Measurements from ENCODE around the gene BNC2. TPM values are rescaled to one million over a fixed set of nuclear protein-coding genes. Genes with fewer than 3 reads are reported as not detected.

The BNC2 gene
- total RNA-seq, 2 experiments from 2014 or later, result not detected

GRCh38 chr9:16561121-16561520, 309.3 kb downstream of the BNC2 start:
- DNase-seq (no peak), ATAC-seq (ENCODE audit: poor library complexity) (no peak)
- Mint-ChIP-seq H3K27ac (no peak overlapping the region), H3K4me1 (ENCODE audit: low read depth) (no peaks in the 10 kb centered on the region), H3K9me3 (peaks cover 2% of the 10 kb centered on the region), H3K36me3 (ENCODE audit: low read depth) (no peaks in the 10 kb centered on the region), H3K27me3 (no peaks in the 10 kb centered on the region), H3K4me3 (no peak overlapping the region)
- no peaks in the 10 kb centered on the region for H3K27me3 ChIP-seq (ENCODE audit: control insufficient read depth in 1 of 2, insufficient read depth in 2 of 2, low read length in 2 of 2)
- H3K9me3 ChIP-seq (ENCODE audit: control insufficient read depth in 1 of 2, insufficient read depth in 1 of 2, low read length in 2 of 2), result peaks cover 0 to 12% of the 10 kb centered on the region in 2 experiments
- TF ChIP-seq, protein P1, sequence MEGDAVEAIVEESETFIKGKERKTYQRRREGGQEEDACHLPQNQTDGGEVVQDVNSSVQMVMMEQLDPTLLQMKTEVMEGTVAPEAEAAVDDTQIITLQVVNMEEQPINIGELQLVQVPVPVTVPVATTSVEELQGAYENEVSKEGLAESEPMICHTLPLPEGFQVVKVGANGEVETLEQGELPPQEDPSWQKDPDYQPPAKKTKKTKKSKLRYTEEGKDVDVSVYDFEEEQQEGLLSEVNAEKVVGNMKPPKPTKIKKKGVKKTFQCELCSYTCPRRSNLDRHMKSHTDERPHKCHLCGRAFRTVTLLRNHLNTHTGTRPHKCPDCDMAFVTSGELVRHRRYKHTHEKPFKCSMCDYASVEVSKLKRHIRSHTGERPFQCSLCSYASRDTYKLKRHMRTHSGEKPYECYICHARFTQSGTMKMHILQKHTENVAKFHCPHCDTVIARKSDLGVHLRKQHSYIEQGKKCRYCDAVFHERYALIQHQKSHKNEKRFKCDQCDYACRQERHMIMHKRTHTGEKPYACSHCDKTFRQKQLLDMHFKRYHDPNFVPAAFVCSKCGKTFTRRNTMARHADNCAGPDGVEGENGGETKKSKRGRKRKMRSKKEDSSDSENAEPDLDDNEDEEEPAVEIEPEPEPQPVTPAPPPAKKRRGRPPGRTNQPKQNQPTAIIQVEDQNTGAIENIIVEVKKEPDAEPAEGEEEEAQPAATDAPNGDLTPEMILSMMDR (IDR thresholded peaks at IDR 0.05), result no peak
- CTCF ChIA-PET, result no interaction called here
- H3K36me3 ChIP-seq (ENCODE audit: insufficient read depth, low read length), result no peaks in the 10 kb centered on the region
- H3K4me1 ChIP-seq (ENCODE audit: insufficient read depth, low read length), result no peaks in the 10 kb centered on the region
- no peak overlapping the region for H3K4me3 ChIP-seq (ENCODE audit: low read length)
- intact Hi-C loops (cut with DNase I, micrococcal nuclease), result no loop called here
- H3K27ac ChIP-seq (ENCODE audit: low read depth in 1 of 2, low read length in 2 of 2), result no peak overlapping the region
- POLR2A ChIA-PET, result no interaction called here

- no peak overlapping the region for H3K4me3 ChIP-seq (ENCODE audit: low read length)
- intact Hi-C loops (cut with DNase I, micrococcal nuclease), result no loop called here
- POLR2A ChIA-PET, result no interaction called here
- H3K36me3 ChIP-seq (ENCODE audit: insufficient read depth, low read length), result no peaks in the 10 kb centered on the region
- Mint-ChIP-seq H3K36me3 (ENCODE audit: low read depth) (no peaks in the 10 kb centered on the region), H3K4me3 (no peak overlapping the region), H3K9me3 (peaks cover 2% of the 10 kb centered on the region), H3K27ac (no peak overlapping the region), H3K27me3 (no peaks in the 10 kb centered on the region), H3K4me1 (ENCODE audit: low read depth) (no peaks in the 10 kb centered on the region)
- TF ChIP-seq, protein P1 (IDR thresholded peaks at IDR 0.05), result no peak
- H3K4me1 ChIP-seq (ENCODE audit: insufficient read depth, low read length), result no peaks in the 10 kb centered on the region
- no peaks in the 10 kb centered on the region for H3K27me3 ChIP-seq (ENCODE audit: control insufficient read depth in 1 of 2, insufficient read depth in 2 of 2, low read length in 2 of 2)
- ATAC-seq (ENCODE audit: poor library complexity), result no peak
- H3K27ac ChIP-seq (ENCODE audit: low read depth in 1 of 2, low read length in 2 of 2), result no peak overlapping the region
- peaks cover 0 to 21% of the 10 kb centered on the region in 2 experiments for H3K9me3 ChIP-seq (ENCODE audit: control insufficient read depth in 1 of 2, insufficient read depth in 1 of 2, low read length in 2 of 2)
- no peak for DNase-seq
- CTCF ChIA-PET, result no interaction called here
Observed at GRCh38 chr9:16559418-16560188, 310.9 kb downstream of the BNC2 start.

DNA sequence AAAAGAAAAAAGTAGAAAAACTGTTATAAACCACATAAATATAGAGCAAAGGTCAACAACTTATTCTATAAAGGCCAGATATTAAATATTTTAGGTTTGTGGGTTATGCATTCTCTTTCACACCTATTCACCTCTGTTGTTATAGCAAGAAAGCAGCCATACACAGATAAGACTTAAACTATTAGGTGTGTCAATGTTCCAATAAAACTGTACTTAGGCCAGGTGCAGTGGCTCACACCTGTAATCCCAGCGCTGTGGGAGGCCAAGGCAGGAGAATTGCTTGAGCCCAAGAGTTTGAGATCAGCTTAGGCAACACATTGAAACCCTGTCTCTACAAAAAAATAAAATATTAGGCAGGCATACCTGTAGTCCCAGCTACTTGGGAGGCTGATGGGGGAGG, 314.7 kb downstream of the BNC2 start:
- Mint-ChIP-seq H3K36me3 (ENCODE audit: low read depth) (no peaks in the 10 kb centered on the region), H3K27ac (no peak overlapping the region), H3K4me3 (no peak overlapping the region), H3K27me3 (no peaks in the 10 kb centered on the region), H3K4me1 (ENCODE audit: low read depth) (no peaks in the 10 kb centered on the region), H3K9me3 (peaks cover 5% of the 10 kb centered on the region)
- ChIA-PET CTCF (no interaction called here), POLR2A (no interaction called here)
- no peaks in the 10 kb centered on the region for H3K4me1 ChIP-seq (ENCODE audit: insufficient read depth, low read length)
- TF ChIP-seq, protein P1 (IDR thresholded peaks at IDR 0.05), result no peak
- DNase-seq, result no peak
- ATAC-seq (ENCODE audit: poor library complexity), result no peak
- no peak overlapping the region for H3K4me3 ChIP-seq (ENCODE audit: low read length)
- no peaks in the 10 kb centered on the region for H3K27me3 ChIP-seq (ENCODE audit: control insufficient read depth in 1 of 2, insufficient read depth in 2 of 2, low read length in 2 of 2)
- intact Hi-C loops (cut with DNase I, micrococcal nuclease), result no loop called here
- no peaks in the 10 kb centered on the region for H3K36me3 ChIP-seq (ENCODE audit: insufficient read depth, low read length)
- H3K27ac ChIP-seq (ENCODE audit: low read depth in 1 of 2, low read length in 2 of 2), result no peak overlapping the region
- H3K9me3 ChIP-seq (ENCODE audit: control insufficient read depth in 1 of 2, insufficient read depth in 1 of 2, low read length in 2 of 2), result peaks cover 0 to 29% of the 10 kb centered on the region in 2 experiments
